ENCODE data around the gene XAB2. TPM values are rescaled to one million over a fixed set of nuclear protein-coding genes. Genes with fewer than 3 reads are reported as not detected.

Gene XAB2
- total RNA-seq, 3 donors from 2014 or later, result 41.3 to 49.0 (median 41.9) TPM

DNA sequence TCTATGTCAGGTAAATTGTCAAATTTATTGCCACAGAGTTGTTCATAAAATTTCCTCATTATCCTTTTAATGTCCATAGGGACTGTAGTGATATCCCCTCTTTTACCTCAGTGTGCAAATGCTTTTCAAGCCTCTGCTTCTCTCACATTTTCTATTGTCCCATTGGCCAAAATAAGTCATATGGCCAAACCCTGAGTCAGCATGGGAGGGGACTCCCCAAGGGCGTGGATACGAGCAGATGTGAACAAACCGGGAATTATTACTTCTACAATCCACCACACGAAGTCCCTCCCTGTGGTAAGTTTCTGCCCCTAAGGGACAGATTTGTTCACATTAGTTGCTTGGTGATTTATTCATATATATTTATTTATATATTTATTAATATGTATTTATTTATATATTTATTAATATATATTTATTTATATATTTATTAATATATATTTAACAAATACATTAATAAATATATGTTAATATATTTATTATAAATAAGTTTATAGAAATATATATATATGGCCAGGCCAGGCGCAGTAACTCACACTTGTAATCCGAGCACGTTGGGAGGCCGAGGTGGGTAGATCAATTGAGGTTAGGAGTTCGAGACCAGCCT is 53.8 kb downstream of the XAB2 start:
- TF ChIP-seq POLR2AphosphoS5 (IDR thresholded peaks at IDR 0.05) (no peak), POLR2A (IDR thresholded peaks at IDR 0.05) (no peak)
- TF ChIP-seq, protein P1, sequence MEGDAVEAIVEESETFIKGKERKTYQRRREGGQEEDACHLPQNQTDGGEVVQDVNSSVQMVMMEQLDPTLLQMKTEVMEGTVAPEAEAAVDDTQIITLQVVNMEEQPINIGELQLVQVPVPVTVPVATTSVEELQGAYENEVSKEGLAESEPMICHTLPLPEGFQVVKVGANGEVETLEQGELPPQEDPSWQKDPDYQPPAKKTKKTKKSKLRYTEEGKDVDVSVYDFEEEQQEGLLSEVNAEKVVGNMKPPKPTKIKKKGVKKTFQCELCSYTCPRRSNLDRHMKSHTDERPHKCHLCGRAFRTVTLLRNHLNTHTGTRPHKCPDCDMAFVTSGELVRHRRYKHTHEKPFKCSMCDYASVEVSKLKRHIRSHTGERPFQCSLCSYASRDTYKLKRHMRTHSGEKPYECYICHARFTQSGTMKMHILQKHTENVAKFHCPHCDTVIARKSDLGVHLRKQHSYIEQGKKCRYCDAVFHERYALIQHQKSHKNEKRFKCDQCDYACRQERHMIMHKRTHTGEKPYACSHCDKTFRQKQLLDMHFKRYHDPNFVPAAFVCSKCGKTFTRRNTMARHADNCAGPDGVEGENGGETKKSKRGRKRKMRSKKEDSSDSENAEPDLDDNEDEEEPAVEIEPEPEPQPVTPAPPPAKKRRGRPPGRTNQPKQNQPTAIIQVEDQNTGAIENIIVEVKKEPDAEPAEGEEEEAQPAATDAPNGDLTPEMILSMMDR (IDR thresholded peaks at IDR 0.05), result no peak

DNA sequence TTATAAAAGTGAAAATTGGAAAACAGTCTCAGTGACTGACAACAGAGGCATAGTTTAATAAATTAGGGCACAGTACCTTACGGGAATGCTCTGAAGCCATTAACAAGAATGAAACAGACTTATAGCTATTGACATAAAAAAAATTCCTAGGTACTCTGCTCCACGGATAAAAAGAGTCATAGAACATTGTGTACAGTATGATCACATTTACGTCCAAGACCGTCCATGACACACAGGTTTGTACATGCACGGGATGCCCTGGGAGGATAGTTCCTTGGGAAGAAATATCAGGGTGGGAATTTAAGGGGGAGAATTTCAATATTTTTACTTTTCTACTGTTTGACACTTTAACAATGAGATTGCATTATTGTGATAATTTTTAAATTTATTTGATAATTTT is 58.6 kb downstream of the XAB2 start:
- Histone ChIP-seq H3K27ac (no peak overlapping the region), H3K4me1 (no peaks in the 10 kb centered on the region), H3K4me3 (no peak overlapping the region), H3K36me3 (no peaks in the 10 kb centered on the region), H3K27me3 (no peaks in the 10 kb centered on the region), H3K9me3 (no peaks in the 10 kb centered on the region)
- DNase-seq (ENCODE audit: low spot score in 2 of 2), result no peak
- TF ChIP-seq POLR2A (IDR thresholded peaks at IDR 0.05) (no peak), POLR2AphosphoS5 (IDR thresholded peaks at IDR 0.05) (no peak)
- TF ChIP-seq, protein P1 (IDR thresholded peaks at IDR 0.05), result no peak
- intact Hi-C loops (cut with DNase I; ENCODE audit: low total_unique reads), result no loop called here

More for the DNA sequence above, 53.8 kb downstream of the XAB2 start:
- Histone ChIP-seq H3K27me3 (no peaks in the 10 kb centered on the region), H3K27ac (no peak overlapping the region), H3K4me1 (no peaks in the 10 kb centered on the region), H3K4me3 (no peak overlapping the region), H3K9me3 (no peaks in the 10 kb centered on the region), H3K36me3 (no peaks in the 10 kb centered on the region)
- intact Hi-C loops (cut with DNase I; ENCODE audit: low total_unique reads), result no loop called here
- no peak for DNase-seq (ENCODE audit: low spot score in 2 of 2)

Other genes with a start within 250 kb of the XAB2 start
- gene PEX11G, start 140.5 kb downstream of the XAB2 start, total RNA-seq, result 1 to 10 TPM; 5.4 to 9.8 (median 7.2) TPM
- 10 to 100 TPM; 34.0 to 65.3 (median 34.7) TPM for gene ZNF358, start 113.4 kb downstream of the XAB2 start, total RNA-seq
- gene MCOLN1, start 106.9 kb downstream of the XAB2 start, total RNA-seq, result 10 to 100 TPM; 11.5 to 35.2 (median 16.4) TPM
- gene PNPLA6, start 93.8 kb downstream of the XAB2 start, total RNA-seq, result 10 to 100 TPM; 35.8 to 56.4 (median 45.8) TPM
- 10 to 100 TPM in 1 of 3 donors, 1 to 10 TPM in 1, not detected in 1; 5.6 to 14.2 TPM for gene CAMSAP3, start 33.7 kb downstream of the XAB2 start, total RNA-seq
- gene PET100, start 248 bp upstream of the XAB2 start, total RNA-seq, result 10 to 100 TPM; 23.7 to 40.4 (median 33.1) TPM
- 1 to 10 TPM in 2 of 3 donors, not detected in 1; 4.9 to 6.7 TPM for gene PCP2, start 4.2 kb upstream of the XAB2 start, total RNA-seq
- gene STXBP2, start 7.6 kb upstream of the XAB2 start, total RNA-seq, result 10 to 100 TPM; 15.4 to 55.3 (median 37.0) TPM
- gene RETN, start 39.5 kb upstream of the XAB2 start, total RNA-seq, result not detected
- 1 to 10 TPM in 2 of 3 donors, not detected in 1; 1.0 to 2.4 TPM for gene MCEMP1, start 47.5 kb upstream of the XAB2 start, total RNA-seq
- gene TRAPPC5, start 51.3 kb upstream of the XAB2 start, total RNA-seq, result 10 to 100 TPM; 34.7 to 84.0 (median 62.6) TPM
- gene FCER2, start 72.6 kb upstream of the XAB2 start, total RNA-seq, result under 1 TPM in 2 of 3 donors, not detected in 1; 0.29 to 0.48 TPM
- gene CLEC4G, start 102.6 kb upstream of the XAB2 start, total RNA-seq, result 1 to 10 TPM in 2 of 3 donors, not detected in 1; 1.3 to 3.7 TPM
- 1 to 10 TPM; 2.3 to 9.8 (median 2.6) TPM for gene CD209, start 118.0 kb upstream of the XAB2 start, total RNA-seq
- gene CLEC4M, start 133.7 kb upstream of the XAB2 start, total RNA-seq, result 1 to 10 TPM in 1 of 3 donors, not detected in 2; 1.3 TPM
- 10 to 100 TPM in 1 of 3 donors, 1 to 10 TPM in 2; 7.5 to 12.5 (median 9.2) TPM for gene EVI5L, start 200.7 kb upstream of the XAB2 start, total RNA-seq
- gene PRR36, start 244.8 kb upstream of the XAB2 start, total RNA-seq, result 1 to 10 TPM in 1 of 3 donors, under 1 TPM in 1, not detected in 1; 0.59 to 2.0 TPM